GM19035 (cell line): ENCODE results near the gene TUBB1.

ENCODE experiments used
- ATAC-seq: cut with Tn5 transposase; IDR thresholded peaks from one replicate; pipeline ENCODE4 v1.9.1; 2021; ENCODE audit not compliant: unreplicated experiment

TUBB1 gene

DNA sequence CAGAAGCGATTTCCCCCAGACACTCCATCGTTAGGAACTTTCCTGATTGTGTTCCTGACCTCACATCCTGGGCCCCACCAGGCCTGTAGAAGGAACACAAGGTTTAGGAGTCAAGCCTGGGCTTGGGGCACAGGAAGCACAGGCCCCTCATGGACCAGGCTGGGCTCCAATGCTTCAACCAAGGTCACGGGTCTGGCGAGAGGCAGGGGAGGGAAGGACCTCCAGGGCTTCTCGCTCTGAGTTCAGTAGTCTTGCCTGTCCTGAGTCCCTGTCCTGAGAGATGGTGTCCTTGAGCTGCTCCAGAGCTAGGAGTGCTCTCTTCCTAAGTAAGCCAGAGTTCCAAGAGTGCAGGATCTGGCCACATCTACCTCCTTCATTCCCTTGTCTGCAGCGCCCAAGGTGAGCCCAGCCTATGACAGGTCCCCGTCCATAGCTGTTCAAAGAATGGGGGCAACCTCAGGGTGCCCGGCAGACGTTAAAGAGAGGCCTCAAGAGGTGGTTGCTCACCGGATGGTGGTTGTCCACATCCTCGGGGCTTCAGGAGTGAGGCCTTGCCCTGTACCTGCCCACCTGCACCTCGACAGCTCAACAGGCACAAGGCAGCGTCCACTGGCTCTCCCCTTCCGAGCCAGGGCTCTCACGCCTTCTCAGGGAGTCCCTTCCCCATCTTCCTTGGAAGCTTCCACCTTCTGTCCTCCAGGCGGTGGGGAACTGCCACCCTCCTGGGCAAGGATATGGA lies 1.6 kb upstream of the TUBB1 start:
- ATAC-seq, result no peak

DNA sequence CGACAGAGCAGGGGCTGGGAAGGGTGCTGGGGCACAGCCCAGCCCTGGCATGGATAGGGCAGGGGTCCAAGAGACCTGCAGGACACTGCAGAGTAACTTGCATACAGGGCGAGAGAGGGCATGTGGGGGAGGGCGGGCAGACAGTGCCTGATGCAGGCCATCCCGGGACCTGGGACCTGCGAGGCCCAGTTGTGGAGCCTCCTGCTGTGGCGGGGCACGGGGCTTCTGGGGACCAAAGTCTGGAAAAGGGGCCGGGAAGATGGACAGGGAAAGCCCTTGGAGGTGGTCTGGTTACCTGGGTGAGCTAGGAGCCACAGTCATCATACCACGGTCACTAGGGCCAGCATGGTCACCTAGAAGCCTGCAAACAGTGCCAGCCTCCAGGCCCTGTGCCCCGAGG lies 412 bp upstream of the TUBB1 start:
- no peak for ATAC-seq

DNA sequence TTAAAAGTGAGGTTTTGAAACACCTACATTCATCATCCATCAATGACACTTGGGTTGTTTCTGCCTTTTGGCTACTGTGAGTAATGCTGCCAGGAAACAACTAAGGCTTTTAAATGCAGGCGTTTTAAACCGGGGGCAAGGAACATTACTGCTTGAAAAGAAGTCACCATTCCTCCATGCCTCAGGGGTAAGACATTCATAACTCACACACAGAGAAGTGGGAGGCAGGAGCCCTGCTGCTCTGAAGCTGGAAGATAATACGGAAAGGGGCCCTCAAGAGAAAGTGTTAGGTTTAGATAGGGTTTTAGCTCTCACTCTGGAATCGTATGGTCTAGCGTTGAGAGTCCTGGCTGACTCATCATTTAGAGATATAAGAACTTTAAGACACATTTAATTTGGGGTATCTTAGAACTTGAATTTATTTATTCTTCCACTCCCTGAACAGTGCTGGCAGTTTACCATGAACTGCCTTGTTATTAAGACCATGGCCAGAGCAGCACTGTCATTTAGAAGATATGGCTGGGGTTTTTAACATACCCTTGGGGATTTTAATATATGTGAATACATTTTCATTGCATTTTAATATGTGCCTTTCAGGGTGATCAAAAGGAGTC lies 1.8 kb downstream of the TUBB1 start:
- ATAC-seq, result no peak

DNA sequence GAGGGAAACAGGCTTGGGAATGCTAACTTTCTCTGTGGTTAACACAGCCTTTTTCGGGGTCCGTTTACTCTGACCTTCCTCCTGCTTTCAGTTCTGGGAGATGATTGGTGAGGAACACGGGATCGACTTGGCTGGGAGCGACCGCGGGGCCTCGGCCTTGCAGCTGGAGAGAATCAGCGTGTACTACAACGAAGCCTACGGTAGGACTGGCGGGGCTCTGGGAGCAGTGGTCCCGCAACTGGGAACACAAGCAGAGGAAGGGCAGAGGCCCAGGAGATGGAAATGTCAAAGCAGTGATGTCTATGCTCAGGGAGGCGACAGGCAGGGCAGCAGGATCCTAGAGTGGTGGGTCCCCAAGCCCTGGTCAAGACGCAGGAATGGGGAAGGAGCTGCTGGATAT lies 3.5 kb downstream of the TUBB1 start:
- ATAC-seq, result no peak

DNA sequence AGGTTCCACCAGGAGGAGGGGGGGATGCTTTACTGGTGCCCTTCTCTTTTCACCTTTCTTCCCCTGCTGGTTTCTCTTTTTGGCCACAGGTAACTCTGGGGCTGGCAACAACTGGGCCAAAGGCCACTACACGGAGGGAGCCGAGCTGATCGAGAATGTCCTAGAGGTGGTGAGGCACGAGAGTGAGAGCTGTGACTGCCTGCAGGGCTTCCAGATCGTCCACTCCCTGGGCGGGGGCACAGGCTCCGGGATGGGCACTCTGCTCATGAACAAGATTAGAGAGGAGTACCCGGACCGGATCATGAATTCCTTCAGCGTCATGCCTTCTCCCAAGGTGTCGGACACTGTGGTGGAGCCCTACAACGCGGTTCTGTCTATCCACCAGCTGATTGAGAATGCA lies 4.4 kb downstream of the TUBB1 start:
- ATAC-seq, result no peak

DNA sequence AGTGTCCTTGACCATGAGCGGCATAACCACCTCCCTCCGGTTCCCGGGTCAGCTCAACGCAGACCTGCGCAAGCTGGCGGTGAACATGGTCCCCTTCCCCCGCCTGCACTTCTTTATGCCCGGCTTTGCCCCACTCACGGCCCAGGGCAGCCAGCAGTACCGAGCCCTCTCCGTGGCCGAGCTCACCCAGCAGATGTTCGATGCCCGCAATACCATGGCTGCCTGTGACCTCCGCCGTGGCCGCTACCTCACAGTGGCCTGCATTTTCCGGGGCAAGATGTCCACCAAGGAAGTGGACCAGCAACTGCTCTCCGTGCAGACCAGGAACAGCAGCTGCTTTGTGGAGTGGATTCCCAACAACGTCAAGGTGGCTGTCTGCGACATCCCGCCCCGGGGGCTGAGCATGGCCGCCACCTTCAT lies 4.9 kb downstream of the TUBB1 start:
- no peak for ATAC-seq

DNA sequence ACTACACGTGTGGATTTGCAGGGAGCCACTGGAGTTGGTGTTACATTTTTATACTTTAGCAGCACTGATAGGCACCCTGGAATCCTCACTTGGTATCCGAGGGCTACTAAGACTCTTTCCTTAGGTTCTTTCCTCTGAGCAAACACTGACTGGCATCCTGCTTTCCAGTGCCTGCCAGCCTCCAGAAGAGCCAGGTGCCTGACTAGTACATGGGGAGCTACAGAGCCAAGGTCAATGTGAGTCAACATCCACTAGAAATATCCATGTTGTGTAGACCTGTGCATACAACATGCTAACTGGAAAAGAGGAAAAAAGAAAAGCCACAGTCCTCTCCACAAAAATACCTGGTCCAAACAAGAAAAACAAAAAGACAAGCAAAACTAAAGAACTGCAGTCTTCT lies 5.9 kb downstream of the TUBB1 start:
- ATAC-seq, result no peak

DNA sequence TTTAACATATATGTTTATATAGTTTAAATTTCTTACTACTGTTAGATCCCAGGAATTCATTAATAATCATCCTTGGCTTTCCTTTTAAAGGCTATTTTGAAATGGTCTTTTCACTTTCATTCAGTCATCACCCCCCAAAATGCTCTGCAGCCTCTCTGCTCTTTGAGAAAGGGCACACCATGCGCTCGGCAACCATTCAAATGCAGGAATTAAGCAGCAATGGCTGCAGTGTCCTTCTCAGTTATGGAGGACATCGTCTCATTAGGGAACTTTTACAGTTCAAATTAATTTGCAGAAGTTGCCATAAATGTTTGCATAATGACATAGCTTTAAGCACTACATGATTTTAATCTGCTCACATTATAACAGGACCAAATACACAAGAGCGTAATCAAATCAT lies 6.3 kb downstream of the TUBB1 start:
- no peak for ATAC-seq

DNA sequence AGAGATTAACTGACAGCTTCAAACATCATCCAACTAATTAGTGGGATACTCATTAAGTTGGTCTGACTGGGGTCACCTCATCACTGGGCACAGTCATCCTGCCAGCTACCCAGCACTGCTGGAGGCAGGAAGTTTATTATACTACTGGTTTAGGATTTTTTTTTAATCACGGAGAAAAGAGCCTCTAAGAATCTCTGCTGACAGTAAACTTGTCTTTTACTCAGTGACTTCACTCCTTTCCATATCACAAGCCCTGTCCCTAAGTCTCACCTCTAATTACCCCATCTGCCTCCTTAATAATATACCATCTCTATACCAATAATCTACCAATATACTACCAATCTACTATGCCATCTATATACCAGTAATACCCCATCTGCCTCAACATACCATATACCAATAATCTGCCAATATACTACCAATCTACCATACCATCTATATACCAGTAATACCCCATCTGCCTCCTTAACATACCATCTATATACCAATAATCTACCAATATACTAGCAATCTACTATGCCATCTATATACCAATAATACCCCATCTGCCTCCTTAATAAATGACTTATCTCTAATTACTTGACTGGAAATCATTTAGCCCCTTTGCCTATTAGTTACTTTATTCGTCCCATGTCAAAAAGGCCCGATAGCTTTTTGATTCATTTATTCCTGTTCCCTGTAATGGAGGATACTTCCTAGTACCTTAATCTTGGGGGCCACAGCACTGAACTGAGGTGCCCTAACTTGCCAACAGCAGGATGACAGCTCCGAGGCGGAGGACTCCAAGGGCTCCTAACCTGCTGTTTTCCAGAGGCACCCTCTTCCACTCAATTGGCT lies 7.9 kb downstream of the TUBB1 start:
- ATAC-seq, result no peak

DNA sequence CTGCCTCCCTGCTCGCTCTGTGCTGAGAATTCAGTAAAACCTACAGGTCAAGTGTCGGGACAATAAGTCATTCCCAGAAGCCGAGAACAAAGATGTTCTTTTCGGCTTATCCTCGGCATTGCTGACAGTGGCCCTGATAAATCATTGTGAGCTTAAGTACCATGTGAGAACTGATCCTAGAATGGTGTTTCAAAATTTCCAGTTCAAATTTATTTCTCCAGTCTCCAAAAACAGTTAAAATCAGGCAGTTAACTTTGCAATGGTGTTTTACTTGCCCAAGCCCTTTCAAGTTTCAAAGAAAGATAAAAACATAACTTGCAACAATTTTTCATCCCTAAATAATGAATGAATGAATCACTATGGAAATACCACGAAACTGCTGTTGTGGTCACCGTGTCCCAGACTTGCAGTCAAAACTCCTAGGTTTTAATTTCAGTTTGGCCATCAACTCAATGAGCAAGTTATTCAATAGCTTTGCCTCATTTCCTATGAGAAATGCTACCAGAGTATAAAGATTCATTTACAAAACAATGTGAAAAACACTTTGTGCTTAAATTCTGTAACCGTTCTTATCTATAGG lies 8.6 kb downstream of the TUBB1 start:
- no peak for ATAC-seq

DNA sequence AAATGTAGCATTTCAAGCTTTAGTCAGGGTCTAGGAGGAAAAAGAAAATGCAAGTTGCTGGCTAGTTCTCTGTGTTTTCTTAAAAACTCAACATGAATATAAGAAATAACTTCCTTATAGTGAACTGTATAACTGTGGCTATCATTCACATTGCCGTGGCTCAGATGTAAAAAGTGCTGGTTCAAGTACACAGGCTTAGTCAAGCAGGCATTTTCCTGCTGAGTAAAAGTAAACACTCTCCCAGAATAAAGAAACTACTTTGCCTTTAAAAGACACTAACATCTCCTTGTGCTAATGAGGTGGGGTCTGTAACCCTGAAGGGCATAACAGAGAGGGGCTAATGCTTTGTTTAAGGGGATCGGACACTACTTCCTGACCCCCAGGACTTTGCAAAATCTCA lies 9.6 kb downstream of the TUBB1 start:
- no peak for ATAC-seq

DNA sequence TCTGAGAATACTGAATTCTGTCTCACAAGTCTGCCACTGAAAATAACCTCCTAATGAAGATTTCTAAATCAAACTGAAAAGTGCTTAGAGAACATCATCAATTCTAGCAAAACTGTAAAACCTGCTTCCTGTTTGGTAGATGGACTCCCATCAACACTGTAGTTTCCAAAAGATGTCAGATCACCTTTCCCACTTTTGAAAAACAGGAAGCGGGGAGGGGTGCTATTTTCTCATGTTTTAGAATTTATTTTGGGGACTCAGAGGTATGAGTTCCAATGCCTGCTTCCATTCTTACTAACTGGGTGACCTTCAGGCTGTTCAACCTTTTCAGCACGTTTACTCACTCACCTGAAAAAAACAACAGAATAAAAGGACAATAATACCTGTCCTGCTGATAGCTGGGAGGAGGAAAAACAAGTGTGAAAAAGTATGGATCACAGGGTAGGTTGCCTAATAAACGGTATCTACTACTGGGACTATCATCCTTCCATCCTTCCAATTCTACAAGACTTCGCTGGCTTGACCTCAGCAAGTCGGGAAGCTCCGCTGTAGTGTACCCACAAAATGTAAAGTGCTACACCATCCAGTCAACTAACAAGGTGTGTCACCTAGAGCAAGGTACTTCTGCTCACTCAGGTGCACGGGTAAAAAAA lies 11.8 kb downstream of the TUBB1 start:
- ATAC-seq, result no peak

DNA sequence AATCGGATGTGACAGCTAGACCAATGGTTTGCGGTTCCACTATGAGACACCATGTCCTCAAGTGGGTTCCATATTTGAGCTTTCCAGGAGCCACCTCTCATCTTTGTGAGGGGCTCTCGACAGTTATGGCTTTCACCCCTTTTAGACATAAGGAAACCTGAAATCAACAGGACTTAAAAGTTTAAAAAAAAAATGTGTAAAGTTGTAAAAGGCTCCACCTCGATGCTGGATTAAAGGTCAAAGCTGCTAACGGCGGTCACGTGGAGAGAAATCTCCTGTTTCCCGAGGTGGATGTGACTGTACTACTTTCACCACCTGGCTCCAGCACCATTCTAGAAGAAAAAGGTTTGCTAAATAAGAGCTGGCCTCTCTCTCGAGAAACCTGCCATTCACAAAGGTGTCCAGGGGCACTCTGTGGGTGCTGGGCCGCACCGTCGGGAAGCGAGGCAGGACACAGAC lies 12.4 kb downstream of the TUBB1 start:
- no peak for ATAC-seq

DNA sequence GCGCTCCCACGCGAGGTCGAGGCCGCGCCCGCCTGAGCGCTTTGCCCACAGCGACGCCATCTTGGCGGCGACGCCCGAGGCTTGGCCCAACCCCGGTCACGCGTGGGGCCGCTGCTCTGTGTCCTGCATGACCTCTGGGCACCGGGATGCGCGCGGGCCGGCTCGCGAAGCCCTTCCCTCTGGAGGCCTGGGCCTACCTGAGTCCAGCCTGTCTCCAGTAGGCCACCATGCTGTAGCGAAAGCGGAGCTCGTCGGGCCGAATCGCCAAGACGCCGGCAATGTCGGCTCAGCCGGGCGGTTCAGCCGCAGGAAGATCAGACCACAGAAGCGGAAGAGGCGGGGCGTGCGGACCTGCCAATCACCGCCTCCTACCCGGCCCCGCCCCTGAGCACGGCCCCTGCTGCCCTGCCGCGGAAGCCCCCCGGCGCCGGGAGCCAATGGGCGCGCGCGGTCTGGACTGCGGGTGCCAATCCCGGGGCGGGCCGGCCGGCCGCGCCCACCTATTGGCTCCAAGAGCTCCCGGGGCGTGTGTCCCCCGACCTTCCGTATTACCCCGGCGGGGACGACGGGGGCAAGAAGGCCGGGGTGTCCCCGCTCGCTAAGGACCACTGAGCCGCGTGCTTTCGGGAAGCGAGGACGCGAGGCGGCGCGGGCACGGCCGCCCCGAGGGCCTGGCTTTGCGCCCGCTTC lies 12.9 kb downstream of the TUBB1 start, which contains the start of gene ATP5F1E:
Gene ATP5F1E, minus strand, starts transcription at position 313 of the 690 bp plus-strand sequence. Its CDS starts 84 bp downstream, at position 229.
- ATAC-seq, result peak; percentile 92

DNA sequence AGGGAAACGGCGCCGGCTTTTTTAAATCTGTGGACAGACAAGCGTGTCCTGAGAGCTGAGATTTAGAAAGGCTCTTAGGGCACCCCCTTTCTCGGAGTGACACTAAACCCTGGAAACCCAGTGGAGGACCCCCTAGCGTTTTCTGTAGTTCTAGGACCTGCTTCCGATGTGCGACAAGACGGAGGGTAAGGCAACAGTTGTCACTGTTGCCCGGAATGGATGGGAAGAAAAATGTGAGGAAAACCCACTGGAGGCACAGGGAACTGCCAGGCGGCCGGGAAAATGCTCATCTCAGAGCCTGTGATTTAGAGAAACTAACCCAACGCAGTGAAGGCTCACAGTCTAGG lies 13.5 kb downstream of the TUBB1 start:
- no peak for ATAC-seq

DNA sequence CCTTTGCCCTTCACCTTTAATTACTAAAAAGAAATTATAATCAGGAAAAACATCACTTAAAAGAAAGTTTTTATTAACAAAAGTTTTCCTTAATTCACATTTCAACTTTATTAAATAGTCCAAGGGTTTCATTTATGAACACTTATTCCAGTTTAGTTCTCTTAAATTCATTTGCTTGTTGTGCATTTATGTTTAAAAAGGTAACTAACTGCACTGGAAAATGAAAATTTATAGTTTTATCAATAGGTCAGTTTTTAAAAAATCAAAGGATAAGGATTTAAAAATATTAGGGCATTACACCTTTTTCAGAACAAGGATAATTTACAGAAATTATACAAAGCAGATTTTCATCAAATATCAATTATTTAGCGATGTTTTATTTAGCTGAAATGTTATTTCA lies 13.9 kb downstream of the TUBB1 start:
- no peak for ATAC-seq

DNA sequence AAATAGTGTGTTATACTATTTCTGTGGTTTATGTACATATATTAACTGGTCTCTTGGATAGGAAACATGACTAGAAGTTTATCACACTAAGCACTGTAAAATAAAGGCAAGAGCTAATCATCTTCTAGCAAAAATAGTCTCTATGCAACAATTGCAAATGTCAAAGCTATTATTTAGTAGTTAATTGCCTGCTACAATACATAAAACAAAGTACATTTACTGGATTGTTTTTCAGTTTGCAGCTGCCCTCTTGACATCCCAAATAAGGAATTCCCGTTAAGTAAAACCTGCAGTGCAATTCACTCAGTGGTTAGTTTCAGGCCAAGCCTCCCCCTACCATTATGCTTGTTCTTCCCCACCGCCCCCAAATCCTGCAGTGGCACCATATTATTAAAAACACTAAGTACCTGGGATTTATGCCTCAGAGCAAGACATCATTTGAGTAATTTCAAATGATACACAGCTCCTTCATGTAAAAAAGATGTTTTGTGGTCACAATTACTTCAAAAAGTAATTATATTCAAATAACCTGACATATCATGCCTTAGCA lies 14.5 kb downstream of the TUBB1 start:
- ATAC-seq, result no peak

DNA sequence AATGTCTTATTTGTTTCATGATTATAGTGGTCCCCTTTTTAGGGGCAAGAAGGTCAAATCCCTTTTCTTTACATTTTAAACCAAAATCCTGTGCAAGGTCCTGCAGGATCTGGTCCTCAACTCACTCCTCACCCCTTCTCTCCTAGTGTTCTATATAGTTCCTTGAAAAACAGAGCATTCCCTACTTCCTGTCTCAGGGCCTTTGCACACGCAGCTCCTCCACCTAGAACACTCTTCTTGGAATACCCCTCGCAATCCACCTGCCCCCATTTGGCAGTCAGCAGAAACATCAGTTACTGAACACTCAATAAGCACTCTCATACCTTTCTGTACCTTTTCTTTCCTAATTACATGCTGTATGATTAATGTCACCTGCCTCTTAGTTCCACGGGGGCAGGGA lies 16.2 kb downstream of the TUBB1 start:
- ATAC-seq, result no peak

DNA sequence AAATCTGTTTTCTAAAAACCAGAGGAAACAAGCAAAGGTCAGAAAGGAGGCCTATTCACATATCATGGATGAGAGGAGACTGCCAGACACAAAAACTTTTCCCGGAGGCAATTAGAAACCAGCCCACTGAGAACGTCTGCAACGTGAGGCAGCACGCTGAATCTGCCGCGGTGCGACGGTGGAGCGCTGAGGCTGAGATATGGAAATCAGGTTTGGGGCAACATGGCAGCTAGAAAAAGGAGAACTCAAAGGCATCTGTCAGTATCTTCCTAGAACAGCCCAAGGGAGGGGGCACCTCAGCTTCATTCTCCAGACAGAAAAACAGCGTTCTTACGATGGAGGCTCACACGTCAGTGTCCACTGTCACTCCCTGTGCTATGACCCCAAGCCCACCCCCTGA lies 18.2 kb downstream of the TUBB1 start:
- no peak for ATAC-seq

DNA sequence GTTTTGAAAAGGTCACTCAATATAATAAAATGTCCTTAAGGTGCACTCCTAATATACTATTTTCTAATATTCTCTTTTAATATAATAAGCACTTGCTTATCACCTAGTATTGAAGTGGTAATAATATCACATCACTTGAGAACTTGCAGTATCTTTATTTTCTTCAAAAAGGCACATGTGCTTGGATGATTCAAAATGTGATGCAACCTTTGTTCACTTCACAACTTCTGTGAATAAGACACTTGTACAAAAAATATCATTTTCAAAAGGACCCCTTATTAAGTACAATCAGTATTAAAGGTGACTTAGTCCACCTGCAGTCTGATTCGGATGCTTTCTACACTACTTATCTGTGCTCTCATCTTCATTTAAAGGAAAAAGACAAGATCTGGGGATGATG lies 20.0 kb downstream of the TUBB1 start:
- ATAC-seq, result no peak
